ENCODE data around the gene SMURF1.

SMURF1 gene

DNA sequence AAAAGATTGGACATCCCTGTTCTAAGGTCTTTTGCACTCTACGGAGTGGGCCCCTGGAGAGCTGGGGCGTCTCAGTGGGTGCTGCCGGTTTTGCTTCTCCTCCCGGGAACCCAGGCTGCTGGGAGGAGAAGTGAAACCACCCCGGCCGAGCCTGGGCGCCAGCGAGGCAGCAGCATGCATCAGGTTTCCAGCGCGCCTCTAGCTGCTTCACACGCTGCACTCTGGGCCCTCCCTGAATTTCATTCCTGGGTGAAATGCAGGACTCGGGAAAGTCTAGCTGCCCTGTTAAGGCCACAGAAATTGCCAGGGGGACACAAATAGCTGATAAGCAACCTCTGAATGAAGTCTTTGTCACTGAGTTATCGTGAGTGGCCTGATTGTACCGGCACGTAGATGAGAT, 138.1 kb downstream of the SMURF1 start:
- no peak for DNase-seq (ENCODE audit: low read depth in 2 of 2)

DNA sequence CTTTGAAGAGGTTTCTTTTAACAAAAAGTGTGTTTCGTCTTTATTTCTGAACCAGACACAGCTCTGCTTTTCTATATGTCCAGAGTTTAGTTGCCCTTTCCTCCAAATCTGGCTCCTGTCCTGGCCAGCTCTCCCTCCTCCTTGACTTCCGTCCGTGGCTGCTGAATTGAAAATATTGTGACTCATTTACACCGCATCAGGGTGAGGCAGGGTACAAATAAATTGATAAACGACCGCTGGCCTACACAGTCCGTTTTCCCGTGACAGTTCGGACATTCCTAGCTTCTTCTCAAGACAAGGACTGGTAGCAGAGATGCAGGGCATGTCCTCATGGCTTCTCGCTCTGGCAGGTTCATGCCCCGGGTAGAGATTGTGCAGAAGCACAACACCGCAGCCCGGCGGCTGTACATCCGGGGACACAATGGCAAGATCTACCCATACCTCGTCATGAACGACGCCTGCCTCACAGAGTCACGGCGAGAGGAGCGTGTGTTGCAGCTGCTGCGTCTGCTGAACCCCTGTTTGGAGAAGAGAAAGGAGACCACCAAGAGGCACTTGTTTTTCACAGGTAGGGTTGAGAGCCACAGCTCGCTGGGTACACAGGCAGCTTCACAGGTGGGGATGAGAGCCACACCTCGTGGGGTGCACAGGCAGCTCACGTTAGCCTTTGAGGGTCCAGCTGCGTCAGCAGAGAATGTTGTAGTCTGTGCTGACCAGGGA, 139.0 kb downstream of the SMURF1 start:
- DNase-seq (ENCODE audit: low read depth in 2 of 2): no peak

DNA sequence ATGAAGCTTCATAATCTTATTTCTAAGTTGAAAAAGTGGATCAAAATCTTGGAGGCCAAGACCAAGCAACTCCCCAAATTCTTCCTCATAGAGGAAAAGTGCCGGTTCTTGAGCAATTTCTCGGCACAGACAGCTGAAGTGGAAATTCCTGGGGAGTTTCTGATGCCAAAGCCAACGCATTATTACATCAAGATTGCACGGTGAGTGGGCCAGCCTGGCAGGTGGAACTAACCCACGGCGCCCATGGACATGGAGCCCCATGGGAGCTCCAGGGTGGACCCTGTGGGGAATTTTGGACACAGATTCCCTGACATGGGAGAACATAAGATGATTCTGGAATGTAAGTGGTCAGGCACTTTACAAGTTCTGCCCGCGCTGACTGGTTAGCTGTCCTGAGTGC, 139.7 kb downstream of the SMURF1 start:
- no peak for DNase-seq (ENCODE audit: low read depth in 2 of 2)

DNA sequence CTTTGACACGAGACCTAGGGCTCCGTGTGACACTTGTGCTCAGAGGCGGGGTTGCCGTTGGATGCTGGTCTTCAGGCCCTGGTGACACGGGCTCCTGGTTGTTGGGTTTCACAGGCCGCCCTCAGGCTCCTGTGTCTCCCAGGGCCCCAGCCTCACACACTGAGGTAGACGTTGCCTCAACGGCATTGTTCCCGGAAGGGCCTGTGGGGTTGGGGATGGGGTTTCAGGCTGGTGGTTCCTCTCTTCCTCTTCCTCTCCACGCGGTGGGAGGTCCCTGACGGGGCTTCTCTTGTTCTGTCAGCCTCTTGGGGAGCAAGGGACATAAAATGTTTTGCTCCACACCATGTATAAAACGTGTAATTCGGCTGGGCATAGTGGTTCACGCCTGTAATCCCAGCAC, 140.5 kb downstream of the SMURF1 start:
- DNase-seq (ENCODE audit: low read depth in 2 of 2): no peak

DNA sequence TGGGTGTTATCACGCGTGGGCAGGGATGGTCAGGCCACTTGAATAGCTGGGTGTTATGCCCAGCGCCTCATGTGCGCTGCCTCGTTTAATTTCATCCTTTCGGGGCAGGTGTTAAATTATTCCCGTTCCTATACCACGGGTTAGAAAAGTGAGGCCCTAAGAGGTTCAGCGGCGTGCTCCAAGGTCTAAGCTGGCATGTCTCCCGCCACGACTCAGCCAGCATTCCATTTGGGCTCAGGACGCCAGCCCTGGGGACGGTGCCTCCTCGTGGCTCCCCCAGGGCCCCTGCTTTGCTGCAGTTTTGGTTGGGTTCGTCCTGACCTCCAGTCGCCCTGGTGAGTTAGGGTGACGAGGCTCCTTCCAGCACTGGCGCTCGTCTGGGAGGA, 141.1 kb downstream of the SMURF1 start:
- DNase-seq (ENCODE audit: low read depth in 2 of 2): no peak

DNA sequence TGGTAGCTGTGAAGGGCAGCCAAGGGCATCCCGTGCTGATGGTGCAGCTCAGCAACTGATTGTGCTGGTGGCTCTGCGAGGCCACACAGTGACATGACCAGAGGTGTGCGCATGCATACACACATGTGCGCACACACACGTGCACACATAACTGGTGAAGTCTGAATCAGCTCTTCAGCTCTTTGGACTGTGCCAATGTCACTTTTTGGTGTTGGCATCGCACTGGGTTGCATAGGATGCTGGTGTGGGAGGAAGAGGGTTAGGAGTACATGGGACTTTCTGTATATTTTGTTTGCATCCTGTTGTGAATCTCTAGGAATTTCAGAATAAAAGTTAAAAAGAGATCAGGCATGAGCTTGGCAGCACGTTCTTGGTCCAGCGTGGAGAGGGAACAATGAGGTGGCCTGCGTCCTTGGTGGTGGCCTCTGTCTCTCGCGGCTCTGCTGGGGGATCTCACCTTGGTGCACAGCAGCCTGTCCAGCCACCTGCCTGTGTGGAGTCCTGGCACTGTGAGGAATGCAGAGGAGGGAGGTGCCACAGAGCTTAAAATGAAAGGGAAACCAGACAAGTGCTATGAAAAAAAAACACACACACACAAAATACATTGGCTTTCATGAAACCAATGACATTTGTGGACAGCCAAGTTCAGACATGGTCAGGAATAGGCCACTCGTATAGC, 141.6 kb downstream of the SMURF1 start:
- no peak for DNase-seq (ENCODE audit: low read depth in 2 of 2)

DNA sequence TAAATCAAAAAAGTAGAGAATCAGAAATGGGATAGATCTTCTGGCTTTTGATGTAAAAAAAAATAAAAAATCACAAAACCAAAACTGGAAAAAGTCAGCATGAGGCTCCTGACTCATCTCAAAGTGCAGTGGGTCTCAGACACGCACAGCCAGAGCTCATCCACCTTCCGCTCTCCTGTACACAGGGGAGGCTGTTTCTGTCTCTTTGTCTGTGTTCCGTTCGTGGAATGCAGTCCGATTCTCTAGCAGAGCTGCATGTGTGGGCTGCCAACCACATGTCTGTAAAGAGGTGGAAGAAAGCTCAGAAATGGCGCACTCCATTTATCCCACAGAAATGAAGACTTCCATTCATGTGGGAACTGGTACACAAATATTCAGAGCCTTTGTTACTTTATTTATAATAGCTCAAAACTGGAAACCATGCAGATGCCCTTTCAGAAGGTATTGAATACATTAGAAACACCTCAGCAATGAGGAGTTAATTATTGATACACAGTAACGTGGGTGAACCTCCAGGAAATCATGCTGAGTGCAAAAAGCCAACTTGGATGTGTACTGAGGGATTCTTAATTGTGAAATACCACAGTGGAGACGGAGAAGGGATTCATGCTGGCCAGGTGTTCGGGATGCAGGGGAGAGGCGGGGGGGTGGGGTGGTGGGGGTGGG, 142.3 kb downstream of the SMURF1 start:
- no peak for DNase-seq (ENCODE audit: low read depth in 2 of 2)

DNA sequence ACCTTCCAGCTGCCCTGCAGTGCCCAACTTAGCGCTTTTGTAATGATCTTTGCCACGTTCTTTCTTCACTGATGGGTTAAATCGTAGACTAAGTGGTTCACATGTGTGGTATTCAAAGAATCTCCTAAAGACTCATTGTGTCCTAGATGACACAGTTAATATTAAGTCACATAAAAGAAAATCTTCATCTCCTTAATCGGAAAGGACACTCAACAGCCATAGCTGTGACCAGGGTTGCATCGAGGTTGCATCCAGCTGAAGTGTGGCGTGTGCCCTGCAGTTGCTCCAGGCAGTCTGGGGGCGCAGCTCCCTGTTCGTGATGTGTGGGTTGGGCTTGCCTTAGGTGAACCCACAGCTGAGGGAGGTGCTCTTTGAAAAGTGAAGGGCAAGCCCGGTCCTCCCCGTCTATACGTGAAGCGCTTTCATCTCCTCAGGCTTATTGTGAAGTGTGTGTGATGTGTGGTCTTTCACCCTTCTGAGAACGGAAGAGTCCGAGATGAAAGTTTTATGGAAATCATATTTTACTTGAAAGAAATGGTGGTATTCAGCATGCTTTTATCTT, 142.9 kb downstream of the SMURF1 start:
- no peak for DNase-seq (ENCODE audit: low read depth in 2 of 2)

DNA sequence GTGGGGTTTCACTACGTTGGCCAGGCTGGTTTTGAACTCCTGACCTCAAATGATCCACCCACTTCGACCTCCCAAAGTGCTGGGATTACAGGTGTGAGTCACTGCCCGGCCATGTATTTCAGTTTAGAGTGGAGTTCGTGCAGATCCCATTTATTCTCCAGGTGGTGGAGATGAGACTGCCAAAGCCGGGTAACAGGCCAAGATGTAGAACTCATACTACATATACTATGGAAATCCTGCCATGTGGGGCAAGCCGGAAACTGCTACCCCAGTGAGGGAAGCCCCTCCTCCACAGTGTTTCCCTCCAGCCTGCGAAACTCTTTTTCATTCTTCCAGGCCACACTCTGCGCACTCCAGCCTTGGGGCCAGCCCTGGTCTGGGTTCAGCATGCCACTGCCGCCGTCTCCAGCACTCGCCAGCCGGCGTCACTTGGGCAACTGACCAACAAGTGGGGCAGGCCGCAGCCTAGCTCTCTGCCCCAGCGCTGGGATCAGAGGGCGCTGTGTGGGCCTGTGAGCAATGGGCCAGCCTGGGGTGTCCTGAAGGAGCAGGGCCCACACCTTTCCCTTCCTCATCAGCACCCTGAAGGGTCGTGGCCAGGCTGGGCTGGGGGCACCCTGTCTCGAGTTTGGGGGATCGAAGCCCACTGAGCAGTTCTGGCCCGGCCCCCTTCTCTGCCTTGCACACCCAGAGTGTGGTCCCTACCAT, 143.6 kb downstream of the SMURF1 start:
- no peak for DNase-seq (ENCODE audit: low read depth in 2 of 2)

DNA sequence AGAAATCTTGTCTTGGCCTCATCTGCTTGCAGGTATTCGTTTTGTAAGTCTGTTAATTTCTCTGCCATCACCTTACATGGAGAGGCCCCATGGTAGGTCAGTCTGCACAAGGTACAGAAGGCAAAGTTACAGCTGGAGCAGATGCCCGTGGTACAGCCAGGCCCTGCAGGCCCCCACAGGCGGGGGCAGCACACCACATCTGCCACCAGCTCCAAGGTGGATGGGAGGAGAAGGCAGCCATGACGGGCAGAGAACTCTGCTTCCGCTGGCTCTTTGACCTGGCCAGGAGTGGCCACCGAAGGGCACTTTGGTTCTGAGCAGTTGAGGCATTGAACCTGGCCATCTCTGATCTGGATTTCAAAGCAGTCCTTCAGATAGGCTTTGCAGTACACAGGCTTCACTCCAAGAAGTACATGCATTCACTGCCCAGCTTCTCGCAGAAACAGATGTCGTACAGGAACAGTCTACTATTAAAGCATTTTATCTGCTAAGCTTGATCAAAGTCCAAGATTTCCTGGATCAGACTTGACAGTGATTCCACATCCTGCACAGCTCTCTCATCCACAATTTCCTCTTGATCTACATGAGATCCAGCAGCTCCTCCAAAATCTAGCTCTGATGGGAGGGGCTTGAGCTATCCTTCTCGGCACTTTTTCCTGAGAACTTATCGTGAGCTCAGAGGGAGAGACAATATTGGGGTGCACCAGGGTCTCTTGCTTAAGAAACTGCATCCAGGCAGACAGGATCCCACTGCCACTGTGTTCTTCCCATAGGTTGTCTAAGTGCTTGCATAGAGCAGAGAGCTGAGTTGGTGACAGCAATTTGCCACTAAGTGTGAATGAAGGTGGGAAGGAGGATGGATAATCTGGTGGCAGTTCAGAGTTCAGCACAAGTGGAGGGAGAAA, 144.8 kb downstream of the SMURF1 start:
- no peak for DNase-seq (ENCODE audit: low read depth in 2 of 2)

DNA sequence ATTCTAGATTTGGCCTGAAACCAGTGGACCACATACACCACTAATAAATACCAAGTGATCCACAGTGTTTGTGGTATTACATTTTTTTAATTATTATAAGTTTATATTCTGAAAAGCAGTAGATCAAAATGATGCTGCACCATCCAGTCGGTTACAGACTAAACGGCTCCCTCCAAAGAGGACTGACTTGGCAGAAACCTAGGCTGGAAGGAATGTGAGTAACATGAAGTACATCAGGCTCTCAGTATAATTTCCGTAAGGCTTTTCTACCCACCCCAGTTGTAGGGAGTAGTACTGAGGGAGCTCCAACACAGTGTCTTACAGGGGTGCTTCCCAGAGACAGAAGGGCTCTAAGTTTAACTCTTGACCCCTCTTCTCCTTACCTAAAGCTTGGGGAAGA, 146.1 kb downstream of the SMURF1 start:
- DNase-seq (ENCODE audit: low read depth in 2 of 2): no peak

DNA sequence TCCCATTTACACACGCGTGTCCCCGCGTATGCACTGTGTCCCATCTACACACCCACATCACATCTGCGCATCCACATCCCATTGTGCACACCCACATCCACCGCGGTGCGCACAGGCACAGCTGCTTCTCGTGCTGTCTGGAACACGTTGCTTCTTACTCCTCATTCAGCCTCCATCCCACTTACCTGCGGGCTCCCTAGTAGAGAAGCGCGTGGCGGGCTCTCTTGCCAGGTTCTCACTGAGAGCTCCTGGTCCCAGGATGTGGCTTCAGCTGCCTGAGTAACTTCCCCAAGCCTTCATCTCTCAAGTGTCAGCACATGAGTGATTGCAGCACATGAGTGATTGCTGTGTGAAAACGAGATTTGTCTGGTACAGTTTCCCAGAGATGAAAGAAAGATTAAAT, 147.8 kb downstream of the SMURF1 start:
- DNase-seq (ENCODE audit: low read depth in 2 of 2): no peak

DNA sequence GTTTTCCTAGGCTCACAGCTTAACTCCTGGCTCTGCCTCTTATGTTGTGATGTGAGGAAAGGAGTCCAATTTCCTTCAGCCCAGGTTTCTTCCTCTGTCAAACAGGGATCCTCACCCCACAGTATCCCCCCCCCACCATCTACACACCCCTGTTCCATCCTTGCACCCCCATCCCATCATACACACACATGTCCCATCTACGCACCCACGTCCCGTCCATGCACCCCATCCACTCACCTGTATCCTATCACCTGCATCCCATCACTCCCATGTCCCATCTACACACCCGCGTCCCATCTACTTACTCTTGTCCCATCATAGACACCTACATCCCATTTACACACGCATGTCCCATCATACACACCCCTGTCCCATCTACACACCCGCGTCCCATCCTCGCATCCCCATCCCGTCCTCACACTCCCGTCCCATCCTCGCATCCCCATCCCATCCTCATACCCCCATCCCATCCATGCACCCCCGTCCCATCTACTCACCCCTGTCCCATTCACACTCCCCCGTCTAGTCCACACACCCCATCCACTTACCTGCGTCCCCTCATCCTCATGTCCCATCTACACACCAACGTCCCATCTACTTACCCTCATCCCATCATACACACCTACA, 148.3 kb downstream of the SMURF1 start:
- no peak for DNase-seq (ENCODE audit: low read depth in 2 of 2)

DNA sequence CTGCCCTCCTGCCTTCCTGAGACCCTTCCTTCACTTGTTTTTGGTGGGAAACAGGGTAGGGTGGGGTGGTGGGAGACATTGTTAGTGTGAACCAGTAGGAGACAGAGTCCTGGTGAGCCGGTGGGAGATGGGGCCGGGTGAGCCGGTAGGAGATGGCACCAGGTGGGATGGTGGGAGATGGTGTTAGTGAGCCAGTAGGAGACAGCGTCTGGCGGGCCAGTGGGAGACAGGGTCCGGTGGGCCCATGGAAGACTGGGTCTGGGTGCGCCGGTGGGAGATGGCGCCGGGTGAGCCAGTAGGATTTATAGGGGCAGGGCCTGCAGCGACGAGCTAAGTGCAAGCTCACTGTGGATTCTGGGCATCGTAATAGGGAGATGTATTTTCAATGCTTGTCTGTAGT, 148.8 kb downstream of the SMURF1 start:
- DNase-seq (ENCODE audit: low read depth in 2 of 2): no peak

DNA sequence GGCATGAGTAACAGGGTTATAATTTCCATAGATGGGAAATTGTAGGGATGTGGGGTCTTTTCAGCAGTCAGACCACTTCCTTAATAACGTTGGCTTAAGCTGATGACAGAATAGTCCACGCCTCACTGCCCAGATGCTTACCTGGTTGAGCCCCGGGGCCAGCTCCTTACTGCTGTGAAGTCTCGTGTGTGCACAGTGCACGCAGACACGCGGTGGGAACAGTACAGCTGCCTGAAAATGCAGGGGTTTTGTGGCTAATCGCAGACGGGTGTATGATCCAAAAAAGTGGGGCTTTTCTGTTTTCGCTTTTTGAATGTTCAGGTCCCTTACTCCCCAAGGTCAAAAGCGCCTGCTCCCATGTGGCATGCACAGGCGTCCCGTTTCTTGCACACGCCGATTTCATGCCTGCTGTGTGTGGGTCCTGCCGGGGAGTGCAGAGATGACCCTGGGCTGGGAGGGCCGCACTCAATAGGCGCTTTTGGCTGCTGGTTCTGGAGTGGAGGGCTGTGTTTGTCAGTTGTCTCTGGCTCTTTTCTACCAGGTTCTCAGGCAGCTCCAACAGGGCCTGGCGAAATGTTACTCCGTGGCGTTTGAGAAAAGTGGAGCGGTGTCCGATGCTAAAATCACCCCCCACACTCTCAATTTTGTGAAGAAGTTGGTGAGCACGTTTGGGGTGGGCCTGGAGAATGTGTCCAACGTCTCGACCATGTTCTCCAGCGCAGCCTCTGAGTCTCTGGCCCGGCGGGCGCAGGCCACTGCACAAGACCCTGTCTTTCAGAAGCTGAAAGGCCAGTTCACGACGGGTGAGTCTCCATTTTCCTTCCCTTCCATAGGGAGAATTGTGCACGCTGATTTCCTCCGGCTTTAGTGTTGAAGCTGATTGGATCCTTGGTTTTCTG, 149.6 kb downstream of the SMURF1 start:
- DNase-seq (ENCODE audit: low read depth in 2 of 2): no peak

DNA sequence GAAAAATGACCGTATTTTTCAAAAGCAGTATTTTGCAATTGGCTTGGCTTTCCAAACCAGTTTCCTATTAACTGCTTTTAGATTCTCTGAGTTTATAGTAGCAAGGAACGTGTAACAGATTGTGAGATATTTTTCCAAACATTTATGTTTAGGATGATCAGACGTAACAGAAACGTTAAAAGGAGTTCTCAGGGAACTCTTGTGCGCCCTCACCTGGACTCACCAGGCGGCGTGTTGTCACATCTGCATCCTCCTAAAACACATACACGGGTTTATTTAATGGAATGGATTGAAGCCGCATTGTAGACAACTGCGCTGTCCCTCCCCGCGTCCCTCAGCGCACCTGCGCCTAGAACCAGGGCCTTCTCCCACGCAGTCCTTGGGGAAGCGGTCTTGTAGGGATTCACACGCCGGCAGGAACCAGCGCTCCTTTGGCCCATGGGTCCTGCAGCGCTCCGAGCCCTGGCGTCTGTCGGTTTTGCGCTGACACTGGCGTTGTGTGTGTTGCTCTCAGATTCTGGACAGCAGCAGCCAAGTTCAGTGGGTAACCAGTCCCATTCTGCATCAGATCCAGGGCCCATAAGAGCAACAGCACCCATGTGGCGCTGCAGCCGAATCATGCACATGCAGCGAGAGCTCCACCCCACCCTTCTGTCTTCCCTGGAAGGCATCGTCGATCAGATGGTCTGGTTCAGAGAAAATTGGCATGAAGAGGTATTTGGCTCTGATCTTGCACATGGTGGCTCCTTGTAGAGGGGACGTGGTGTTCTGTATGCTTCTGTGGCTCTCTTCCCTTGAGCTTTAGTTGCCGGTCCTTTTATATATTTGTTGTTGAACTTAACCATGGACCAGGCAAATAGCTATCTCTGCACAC, 150.6 kb downstream of the SMURF1 start:
- no peak for DNase-seq (ENCODE audit: low read depth in 2 of 2)

DNA sequence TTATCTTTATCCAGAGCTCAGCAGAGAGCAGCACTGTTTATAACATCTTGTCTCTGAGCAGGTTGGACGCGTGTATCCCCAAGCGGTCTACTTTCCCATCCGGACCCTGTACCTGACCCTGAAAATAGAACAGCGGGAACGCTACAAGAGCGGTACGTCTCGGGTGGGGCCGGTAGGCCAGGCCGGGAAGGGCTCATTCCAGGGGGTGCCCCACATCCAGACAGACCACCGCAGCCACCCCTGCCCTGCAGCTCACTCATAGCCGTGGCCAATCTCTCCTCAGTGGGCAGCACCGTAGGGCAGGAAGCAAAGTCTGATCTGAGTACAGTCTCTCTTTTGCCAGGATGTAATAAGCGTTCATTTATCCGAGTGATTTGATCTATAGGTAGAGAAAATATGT, 151.8 kb downstream of the SMURF1 start:
- DNase-seq (ENCODE audit: low read depth in 2 of 2): no peak

DNA sequence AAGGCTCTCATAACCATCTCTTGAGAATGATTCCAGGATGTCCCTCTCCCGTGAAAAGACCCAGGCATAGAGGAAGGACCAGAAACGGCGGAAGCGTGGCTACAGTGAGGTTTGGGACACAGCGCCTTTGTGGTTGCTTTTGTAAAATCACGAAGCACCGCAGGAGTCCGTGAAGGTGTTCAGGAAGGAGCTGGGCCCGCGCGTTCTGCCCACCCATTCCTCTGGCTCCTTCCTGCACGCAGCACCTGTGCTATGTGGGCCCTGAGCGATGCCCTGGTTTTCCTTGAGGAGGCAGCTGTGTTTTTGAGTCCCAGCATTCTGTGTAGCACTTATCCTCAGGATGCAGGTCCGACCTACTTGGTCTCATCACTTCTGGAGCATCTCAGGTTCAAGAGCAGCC, 152.8 kb downstream of the SMURF1 start:
- DNase-seq (ENCODE audit: low read depth in 2 of 2): no peak

DNA sequence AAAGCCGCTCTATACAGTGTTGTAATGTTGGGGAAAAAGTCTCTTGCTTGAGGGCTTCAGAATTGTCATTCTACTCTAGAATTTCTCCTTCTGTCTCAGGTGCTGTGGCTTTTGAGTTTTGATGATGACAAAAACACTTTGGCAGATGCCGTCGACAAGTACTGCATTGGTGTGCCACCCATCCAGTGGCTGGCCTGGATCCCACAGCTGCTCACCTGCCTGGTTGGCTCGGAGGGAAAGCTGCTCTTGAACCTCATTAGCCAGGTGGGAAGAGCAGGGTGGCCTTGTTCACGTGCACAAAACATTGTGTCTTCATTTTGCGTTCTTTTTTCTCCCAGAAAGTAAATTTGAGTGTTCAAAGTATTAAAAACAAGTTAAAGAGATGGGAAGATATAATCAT, 153.6 kb downstream of the SMURF1 start:
- no peak for DNase-seq (ENCODE audit: low read depth in 2 of 2)
